Measurements from ENCODE around the gene KDSR.

The KDSR gene

GRCh38 chr18:63367053-63367953, at the start of gene KDSR:
KDSR (minus strand) TSS chr18:63367206; CDS start chr18:63367118, 88 bp downstream.
- in situ Hi-C loops (cut with HindIII; ENCODE audit: low sequenced_read_pairs) = no loop called here

GRCh38 chr18:63412953-63413352, 45.9 kb upstream of the KDSR start:
- in situ Hi-C loops (cut with HindIII; ENCODE audit: low sequenced_read_pairs) = no loop called here

- in situ Hi-C loops (cut with HindIII; ENCODE audit: low sequenced_read_pairs) = no loop called here
These were observed 43.8 kb upstream of the KDSR start for GRCh38 chr18:63410792-63411191.

GRCh38 chr18:63409301-63409700, 42.3 kb upstream of the KDSR start:
- in situ Hi-C loops (cut with HindIII; ENCODE audit: low sequenced_read_pairs) = no loop called here

- in situ Hi-C loops (cut with HindIII; ENCODE audit: low sequenced_read_pairs) = no loop called here
These were observed 40.7 kb upstream of the KDSR start for GRCh38 chr18:63407734-63408133.

- in situ Hi-C loops (cut with HindIII; ENCODE audit: low sequenced_read_pairs) = no loop called here
These were observed 39.0 kb upstream of the KDSR start for GRCh38 chr18:63405986-63406385.

- in situ Hi-C loops (cut with HindIII; ENCODE audit: low sequenced_read_pairs) = no loop called here
These were observed 35.5 kb upstream of the KDSR start for GRCh38 chr18:63402246-63403162.

- in situ Hi-C loops (cut with HindIII; ENCODE audit: low sequenced_read_pairs) = no loop called here
These were observed 32.3 kb upstream of the KDSR start for GRCh38 chr18:63399300-63399699.

- in situ Hi-C loops (cut with HindIII; ENCODE audit: low sequenced_read_pairs) = no loop called here
These were observed 30.3 kb upstream of the KDSR start for GRCh38 chr18:63397349-63397748.

GRCh38 chr18:63395503-63395902, 28.5 kb upstream of the KDSR start:
- in situ Hi-C loops (cut with HindIII; ENCODE audit: low sequenced_read_pairs) = no loop called here

- in situ Hi-C loops (cut with HindIII; ENCODE audit: low sequenced_read_pairs) = no loop called here
These were observed 27.9 kb upstream of the KDSR start for GRCh38 chr18:63394954-63395353.

GRCh38 chr18:63387861-63388260, 20.9 kb upstream of the KDSR start:
- in situ Hi-C loops (cut with HindIII; ENCODE audit: low sequenced_read_pairs) = no loop called here

- in situ Hi-C loops (cut with HindIII; ENCODE audit: low sequenced_read_pairs) = no loop called here
These were observed 15.8 kb upstream of the KDSR start for GRCh38 chr18:63382843-63383242.

GRCh38 chr18:63379639-63379962, 12.6 kb upstream of the KDSR start:
- in situ Hi-C loops (cut with HindIII; ENCODE audit: low sequenced_read_pairs) = no loop called here

GRCh38 chr18:63378919-63379638, 12.1 kb upstream of the KDSR start:
- in situ Hi-C loops (cut with HindIII; ENCODE audit: low sequenced_read_pairs) = no loop called here

GRCh38 chr18:63377275-63377980, 10.4 kb upstream of the KDSR start:
- in situ Hi-C loops (cut with HindIII; ENCODE audit: low sequenced_read_pairs) = no loop called here

GRCh38 chr18:63376538-63376937, 9.5 kb upstream of the KDSR start:
- in situ Hi-C loops (cut with HindIII; ENCODE audit: low sequenced_read_pairs) = no loop called here

- in situ Hi-C loops (cut with HindIII; ENCODE audit: low sequenced_read_pairs) = no loop called here
These were observed 7.5 kb upstream of the KDSR start for GRCh38 chr18:63374540-63374939.

- in situ Hi-C loops (cut with HindIII; ENCODE audit: low sequenced_read_pairs) = no loop called here
These were observed 6.2 kb upstream of the KDSR start for GRCh38 chr18:63373161-63373560.

GRCh38 chr18:63368611-63369010, 1.6 kb upstream of the KDSR start:
- in situ Hi-C loops (cut with HindIII; ENCODE audit: low sequenced_read_pairs) = no loop called here
